H1 (cell line): Measurements from ENCODE around the gene SAA1. TPM values are rescaled to one million over a fixed set of nuclear protein-coding genes. Genes with fewer than 3 reads are reported as not detected.

Source experiments
- CTCF ChIA-PET: fragments of 300-600 bp; sonication (Branson Sonifier 250); formaldehyde crosslinking; loops from one replicate; lab custom pipeline; 2021; ENCODE audit not compliant: partially characterized antibody; lab: Charles Lee
- POLR2A ChIA-PET: fragments of 300-600 bp; sonication (Branson Sonifier 250); formaldehyde crosslinking; loops from one replicate; lab custom pipeline; 2021; ENCODE audit warnings: inconsistent platforms; ENCODE audit not compliant: partially characterized antibody; lab: Charles Lee
- DNase-seq, 2 experiments: peaks; one replicate each; pipeline versions ENCODE4 v3.0.0 to v3.0.0-alpha.2; 2010 to 2022; ENCODE audit warnings: low spot score in 2 of 2, low read depth in 1 of 2, mixed read lengths in 1 of 2
- FAIRE-seq: peaks from 2 replicates; lab custom pipeline; 2011; peaks lifted over from hg19 to GRCh38; lab: Jason Lieb, UNC
- H2AFZ ChIP-seq: 2 replicates; pipeline ENCODE4 v1.8.1; 2012; ENCODE audit warnings: low read length, inconsistent platforms
- H2AK5ac ChIP-seq: 2 replicates; pipeline ENCODE4 v1.6.1; 2013; ENCODE audit warnings: low read depth, low read length
- H2BK120ac ChIP-seq: replicated peaks from 2 replicates; pipeline ENCODE3; 2013; ENCODE audit warnings: low read depth, low read length, inconsistent platforms
- H2BK12ac ChIP-seq: 2 replicates; pipeline ENCODE4 v1.6.1; 2013; ENCODE audit warnings: low read depth, low read length
- H2BK15ac ChIP-seq: 2 replicates; pipeline ENCODE4 v1.6.1; 2013; ENCODE audit warnings: low read length
- H2BK20ac ChIP-seq: 2 replicates; pipeline ENCODE4 v1.6.1; 2013; ENCODE audit warnings: low read length
- H2BK5ac ChIP-seq: 2 replicates; pipeline ENCODE4 v1.6.1; 2013; ENCODE audit warnings: low read depth, low read length
- H3K14ac ChIP-seq: 2 replicates; pipeline ENCODE4 v1.6.1; 2013; ENCODE audit warnings: inconsistent platforms; ENCODE audit not compliant: insufficient read length
- H3K18ac ChIP-seq: 2 replicates; pipeline ENCODE4 v1.6.1; 2013; ENCODE audit warnings: low read length; ENCODE audit errors: extremely low read depth
- H3K23ac ChIP-seq: 2 replicates; pipeline ENCODE4 v1.6.1; 2013; ENCODE audit warnings: inconsistent platforms; ENCODE audit not compliant: insufficient read length
- H3K23me2 ChIP-seq: 2 replicates; pipeline ENCODE4 v1.6.1; 2013; ENCODE audit warnings: low read depth, low read length
- H3K27ac ChIP-seq: 2 replicates; pipeline ENCODE4 v1.6.1; 2011; ENCODE audit warnings: low read depth, low read length, inconsistent platforms
- H3K27me3 ChIP-seq, 4 experiments: replicated peaks in 1 of 4; 1 replicate in 1 of 4; 2 replicates in 3 of 4; pipeline versions ENCODE4 v1.6.1 to v1.8.1; 2011 to 2013; ENCODE audit warnings: low read length in 3 of 4, mild to moderate bottlenecking in 3 of 4, inconsistent platforms in 2 of 4, mixed read lengths in 2 of 4, moderate library complexity in 1 of 4; ENCODE audit not compliant: control insufficient read depth in 3 of 4, insufficient read depth in 3 of 4; ENCODE audit errors: extremely low read depth in 1 of 4
- H3K36me3 ChIP-seq, 4 experiments: 2 replicates each; pipeline versions ENCODE4 v1.6.1 to v1.8.1; 2011 to 2013; ENCODE audit warnings: mild to moderate bottlenecking in 4 of 4, low read length in 3 of 4, moderate library complexity in 2 of 4, control low read depth in 1 of 4, inconsistent platforms in 1 of 4; ENCODE audit not compliant: insufficient read depth in 4 of 4, control insufficient read depth in 2 of 4
- H3K4ac ChIP-seq: replicated peaks from 2 replicates; pipeline ENCODE3; 2013; ENCODE audit warnings: low read length, low read depth, mixed read lengths, inconsistent platforms; ENCODE audit not compliant: insufficient read length
- H3K4me1 ChIP-seq, 4 experiments: replicated peaks in 1 of 4; 1 replicate in 1 of 4; 2 replicates in 3 of 4; pipeline versions ENCODE4 v1.6.1 to v1.8.1; 2011 to 2013; ENCODE audit warnings: low read length in 3 of 4, inconsistent platforms in 2 of 4, mixed read lengths in 1 of 4; ENCODE audit not compliant: insufficient read depth in 4 of 4, control insufficient read depth in 3 of 4
- H3K4me2 ChIP-seq, 2 experiments: 2 replicates each; pipeline versions ENCODE4 v1.6.1 to v1.8.1; 2011 to 2013; ENCODE audit warnings: low read depth in 2 of 2, low read length in 2 of 2, control low read depth in 1 of 2, inconsistent platforms in 1 of 2, mild to moderate bottlenecking in 1 of 2; ENCODE audit not compliant: insufficient read depth in 1 of 2
- H3K4me3 ChIP-seq, 4 experiments: fragments of 200-600, 300-600 bp in 1 of 4; sonication (generic), shearing (Covaris generic), sonication (Bioruptor Twin) in 1 of 4; 2 replicates each; pipeline versions ENCODE4 v1.5.1 to v1.8.1; 2011 to 2016; ENCODE audit warnings: low read length in 4 of 4, low read depth in 3 of 4, control low read depth in 2 of 4, inconsistent platforms in 2 of 4, mild to moderate bottlenecking in 2 of 4, mixed read lengths in 1 of 4, moderate library complexity in 1 of 4; ENCODE audit not compliant: insufficient read depth in 2 of 4; ENCODE audit errors: extremely low read depth in 1 of 4
- H3K56ac ChIP-seq: replicated peaks from 2 replicates; pipeline ENCODE3; 2013; ENCODE audit warnings: low read depth, mild to moderate bottlenecking, mixed read lengths, low read length, inconsistent platforms; ENCODE audit not compliant: insufficient read length
- H3K79me1 ChIP-seq: 2 replicates; pipeline ENCODE4 v1.6.1; 2013; ENCODE audit warnings: low read depth, low read length, control low read depth
- H3K79me2 ChIP-seq, 2 experiments: 2 replicates each; pipeline versions ENCODE4 v1.6.1 to v1.8.1; 2012 to 2013; ENCODE audit warnings: low read length in 2 of 2, mild to moderate bottlenecking in 2 of 2, inconsistent platforms in 1 of 2; ENCODE audit not compliant: insufficient read depth in 2 of 2, control insufficient read depth in 1 of 2
- H3K9ac ChIP-seq, 4 experiments: replicated peaks in 1 of 4; 1 replicate in 1 of 4; 2 replicates in 3 of 4; pipeline versions ENCODE4 v1.6.1 to v1.8.1; 2011 to 2013; ENCODE audit warnings: low read depth in 3 of 4, low read length in 3 of 4, control low read depth in 2 of 4, mild to moderate bottlenecking in 2 of 4, moderate library complexity in 2 of 4, inconsistent platforms in 1 of 4; ENCODE audit errors: extremely low read depth in 1 of 4
- H3K9me3 ChIP-seq, 2 experiments: 2 replicates each; pipeline versions ENCODE4 v1.6.1 to v1.8.1; 2012 to 2013; ENCODE audit warnings: mild to moderate bottlenecking in 2 of 2, moderate library complexity in 2 of 2, control low read depth in 1 of 2, inconsistent platforms in 1 of 2, low read depth in 1 of 2, low read length in 1 of 2, mixed read lengths in 1 of 2; ENCODE audit not compliant: insufficient read depth in 2 of 2
- H4K20me1 ChIP-seq, 2 experiments: replicated peaks in 1 of 2; 2 replicates each; pipeline versions ENCODE3 to v1.8.1; 2011 to 2013; ENCODE audit warnings: inconsistent platforms in 2 of 2, low read length in 2 of 2, mild to moderate bottlenecking in 1 of 2; ENCODE audit not compliant: insufficient read depth in 2 of 2, control insufficient read depth in 1 of 2
- H4K5ac ChIP-seq: 2 replicates; pipeline ENCODE4 v1.6.1; 2013; ENCODE audit warnings: low read length, low read depth, mixed read lengths, inconsistent platforms; ENCODE audit not compliant: insufficient read length
- H4K8ac ChIP-seq: 2 replicates; pipeline ENCODE4 v1.8.0; 2013; ENCODE audit warnings: mild to moderate bottlenecking, moderate library complexity, low read length, inconsistent platforms; ENCODE audit not compliant: insufficient read depth; ENCODE audit errors: extremely low read depth
- H4K91ac ChIP-seq: replicated peaks from 2 replicates; pipeline ENCODE3; 2013; ENCODE audit warnings: low read length, mixed read lengths, inconsistent platforms; ENCODE audit not compliant: insufficient read length
- ATF3 ChIP-seq: IDR thresholded peaks from 2 replicates; pipeline ENCODE4 v1.6.1; 2011; ENCODE audit warnings: low read depth, mild to moderate bottlenecking, low read length; ENCODE audit not compliant: insufficient read depth
- BACH1 ChIP-seq: IDR thresholded peaks from 2 replicates; pipeline ENCODE4 v1.6.1; 2012; ENCODE audit warnings: low read length, improper control_type of control experiment
- CHD2 ChIP-seq: IDR thresholded peaks from 2 replicates; pipeline ENCODE4 v1.6.1; 2012; ENCODE audit warnings: low read length, improper control_type of control experiment
- EGR1 ChIP-seq: IDR thresholded peaks from 2 replicates; pipeline ENCODE4 v1.6.1; 2011; ENCODE audit warnings: low read depth, low read length, borderline replicate concordance
- EP300 ChIP-seq, 2 experiments: IDR thresholded peaks; 1 replicate in 1 of 2; 2 replicates in 1 of 2; pipeline ENCODE4 v1.6.1; 2011 to 2012; ENCODE audit warnings: low read depth in 2 of 2, low read length in 2 of 2, mild to moderate bottlenecking in 2 of 2, borderline replicate concordance in 1 of 2, inconsistent platforms in 1 of 2, moderate library complexity in 1 of 2
- FOSL1 ChIP-seq: IDR thresholded peaks from 2 replicates; pipeline ENCODE4 v1.6.1; 2011; ENCODE audit warnings: mild to moderate bottlenecking, low read depth, low read length, moderate library complexity; ENCODE audit not compliant: insufficient read depth
- HDAC6 ChIP-seq: IDR thresholded peaks from one replicate; pipeline ENCODE4 v1.7.1; 2012; ENCODE audit warnings: low read depth, mild to moderate bottlenecking, inconsistent platforms, low read length, moderate library complexity
- JUND ChIP-seq: IDR thresholded peaks from 2 replicates; pipeline ENCODE4 v1.6.1; 2011; ENCODE audit warnings: mild to moderate bottlenecking, improper control_type of control experiment, low read length
- KDM4A ChIP-seq: IDR thresholded peaks from one replicate; pipeline ENCODE4 v1.7.1; 2012; ENCODE audit warnings: low read depth, mild to moderate bottlenecking, moderate library complexity, low read length, inconsistent platforms; ENCODE audit not compliant: severe bottlenecking
- KDM5A ChIP-seq: fragments of 200-600 bp; IDR thresholded peaks from 2 replicates; pipeline ENCODE4 v1.7.1; 2012; ENCODE audit warnings: mild to moderate bottlenecking, low read length, inconsistent platforms, mixed read lengths
- POLR2AphosphoS5 ChIP-seq: IDR thresholded peaks from 2 replicates; pipeline ENCODE4 v1.6.1; 2011; ENCODE audit warnings: low read depth, low read length
- RBBP5 ChIP-seq: IDR thresholded peaks from 2 replicates; pipeline ENCODE4 v1.7.1; 2012; ENCODE audit warnings: low read depth, mild to moderate bottlenecking, inconsistent platforms, low read length, moderate library complexity, borderline replicate concordance
- RXRA ChIP-seq: IDR thresholded peaks from 2 replicates; pipeline ENCODE4 v1.6.1; 2011; ENCODE audit warnings: low read depth, mild to moderate bottlenecking, low read length, moderate library complexity; ENCODE audit not compliant: insufficient read depth
- TBP ChIP-seq: IDR thresholded peaks from 2 replicates; pipeline ENCODE4 v1.6.1; 2011; ENCODE audit warnings: low read depth, low read length, improper control_type of control experiment
- TCF12 ChIP-seq: IDR thresholded peaks from 2 replicates; pipeline ENCODE4 v1.6.1; 2011; ENCODE audit warnings: low read depth, mild to moderate bottlenecking, low read length
- TEAD4 ChIP-seq: IDR thresholded peaks from 2 replicates; pipeline ENCODE4 v1.6.1; 2012; ENCODE audit warnings: low read depth, low read length, inconsistent platforms, mixed read lengths
- polyA plus RNA-seq, 7 experiments: library from polyadenylated mRNA; depleted of rRNA in 3 of 7; stranded (reverse) in 5 of 7; unstranded in 2 of 7; fragments of >200 nt in 5 of 7; fragments of 200-250 nt in 2 of 7; gene quantifications; 1 replicate in 5 of 7; 2 replicates in 1 of 7; 4 replicates in 1 of 7; pipeline versions ENCODE4 v1.2.1 to v1.2.3, GENCODE V29; 2011 to 2013; ENCODE audit warnings: missing spikeins in 2 of 7, mixed read lengths in 2 of 7
- total RNA-seq: library from RNA; stranded (reverse); fragmentation: NEBNext Ultra II Directional; extraction: Animal tissue kit (Norgen Biotek cat#: 25700); gene quantifications from 2 replicates; pipeline ENCODE4 v1.2.1, GENCODE V29; 2021

The SAA1 gene
- total and polyA plus RNA-seq, 2 of the 8 experiments (the other 6 are each of a cell fraction or from before 2014, with no cell fraction given) = 0.41 TPM; not detected in 1

- Histone ChIP-seq H2BK5ac (no peak overlapping the region), H3K4me2 (no peak overlapping the region), H3K79me1 (no peaks in the 10 kb centered on the region), H3K23me2 (no peaks in the 10 kb centered on the region), H2BK20ac (0 out of 2 replicates have a peak overlapping the region, but pooled peaks have one; percentile 43), H2AFZ (no peak overlapping the region), H2BK15ac (no peak overlapping the region), H3K79me2 (no peaks in the 10 kb centered on the region), H3K9ac (no peak overlapping the region), H2AK5ac (no peak overlapping the region), H3K4me3 (no peak overlapping the region), H3K14ac (no peak overlapping the region), H3K9me3 (no peaks in the 10 kb centered on the region; a peak in 1 of 4 replicates), H4K5ac (no peak overlapping the region), H3K27me3 (no peaks in the 10 kb centered on the region), H3K23ac (no peak overlapping the region), H3K27ac (no peak overlapping the region), H3K4me1 (no peaks in the 10 kb centered on the region), H3K18ac (no peak overlapping the region), H2BK120ac (no peak overlapping the region), H4K91ac (no peak overlapping the region), H2BK12ac (no peak overlapping the region), H4K20me1 (no peaks in the 10 kb centered on the region), H3K56ac (no peak overlapping the region), H4K8ac (no peak overlapping the region), H3K4ac (no peak overlapping the region), H3K36me3 (no peaks in the 10 kb centered on the region)
- FAIRE-seq (no peak), DNase-seq (no peak)
- TF ChIP-seq ATF3 (no peak), BACH1 (no peak), TCF12 (no peak), EGR1 (no peak), KDM5A (no peak), POLR2AphosphoS5 (no peak), JUND (no peak), TBP (no peak), RXRA (no peak), HDAC6 (no peak), CHD2 (no peak), TEAD4 (no peak), EP300 (IDR thresholded peaks at IDR 0.05; ENCODE audit: borderline replicate concordance in 1 of 2, low read depth in 2 of 2, low read length in 2 of 2) (no peak), FOSL1 (no peak), KDM4A (no peak), RBBP5 (no peak)
- ChIA-PET POLR2A (no interaction called here), CTCF (interaction anchor here (0.8 to 2.2 kb wide), 3 partner anchors 13 to 18 kb away, joined by 4 to 11 read pairs (median 4); no protein-coding TSS in a partner anchor)
Measured at GRCh38 chr11:18259259-18259658, 6.8 kb upstream of the SAA1 start.
